GM23248 (cell line): ENCODE results near the gene SYT15.
"Not testable (repeated sequence)": the region's sequence is repeated elsewhere in the genome, so short reads cannot be mapped to it uniquely, and the experiment has no call there.

Source experiments
- EZH2 ChIP-seq: fragments of 200-600 bp; sonication (generic); IDR thresholded peaks from 2 replicates; pipeline ENCODE4 v1.6.1; 2018; ENCODE audit warnings: antibody characterized with exemption, mild to moderate bottlenecking; ENCODE audit not compliant: insufficient read depth, poor library complexity, severe bottlenecking
- EZH2phosphoT487 ChIP-seq: fragments of 200-600 bp; sonication (generic); IDR thresholded peaks from 2 replicates; pipeline ENCODE4 v1.6.1; 2018; ENCODE audit warnings: antibody characterized with exemption, moderate library complexity, mild to moderate bottlenecking, low read depth; ENCODE audit not compliant: insufficient read depth

DNA sequence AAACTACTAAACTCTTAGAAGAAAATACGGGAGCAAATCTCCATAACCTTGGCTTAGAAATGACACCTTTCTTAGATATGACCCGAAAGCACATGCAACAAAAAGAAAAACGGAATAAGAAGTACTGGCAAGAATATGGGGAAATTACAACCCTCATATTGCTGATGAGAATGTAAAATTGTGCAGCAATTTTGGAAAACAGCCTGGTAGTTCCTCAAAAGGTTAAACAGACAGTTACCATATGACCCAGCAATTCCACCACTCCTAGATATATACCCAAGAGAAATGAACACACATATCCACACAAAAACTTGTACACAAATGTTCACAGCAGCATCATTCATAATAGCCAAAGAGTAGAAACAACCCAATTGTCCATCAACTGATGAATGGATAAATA is 37.3 kb downstream of the SYT15 start:
- TF ChIP-seq EZH2phosphoT487, EZH2: not testable (repeated sequence)
